Cardiac septum (tissue), 1 donor: ENCODE measurements around the gene PRXL2A. TPM values are rescaled to one million over a fixed set of nuclear protein-coding genes. Genes with fewer than 3 reads are reported as not detected.

Source experiments
- total RNA-seq: library from RNA; stranded (reverse); fragmentation: NEBNext Ultra II Directional; extraction: Animal tissue kit (Norgen Biotek cat#: 25700); gene quantifications from one replicate; pipeline ENCODE4 v1.2.1, GENCODE V29; 2021
- donor health status: DM: no; HTN: no; CAD: no.

The PRXL2A gene
- total RNA-seq, 1 donor from 2014 or later = 54.3 TPM

Other genes starting within 250 kb of the PRXL2A start
- gene ANXA11, start 203.0 kb upstream of the PRXL2A start, total RNA-seq = 406 TPM
- 0.11 TPM for gene MAT1A, start 118.9 kb upstream of the PRXL2A start, total RNA-seq
- gene DYDC1, start 51.8 kb upstream of the PRXL2A start, total RNA-seq = not detected
- gene DYDC2, start 51.8 kb upstream of the PRXL2A start, total RNA-seq = not detected
- gene TSPAN14, start 45.8 kb downstream of the PRXL2A start, total RNA-seq = 20.1 TPM
- gene SH2D4B, start 129.4 kb downstream of the PRXL2A start, total RNA-seq = not detected